BLaER1 (cell line): Measurements from ENCODE around the gene RASL10B.

Experiments
- H3K27ac ChIP-seq: shearing (Covaris generic); formaldehyde crosslinking; 2 replicates; pipeline ENCODE4 v1.8.1; 2022
- H3K27me3 ChIP-seq: shearing (Covaris generic); formaldehyde crosslinking; 2 replicates; pipeline ENCODE4 v1.8.1; 2022
- H3K36me3 ChIP-seq: shearing (Covaris generic); formaldehyde crosslinking; 2 replicates; pipeline ENCODE4 v1.8.1; 2022
- H3K4me1 ChIP-seq: shearing (Covaris generic); formaldehyde crosslinking; 2 replicates; pipeline ENCODE4 v1.8.1; 2022
- H3K4me2 ChIP-seq: shearing (Covaris generic); formaldehyde crosslinking; 2 replicates; pipeline ENCODE4 v1.8.1; 2022
- H3K4me3 ChIP-seq: shearing (Covaris generic); formaldehyde crosslinking; 2 replicates; pipeline ENCODE4 v1.8.1; 2022
- H3K9ac ChIP-seq: shearing (Covaris generic); formaldehyde crosslinking; 2 replicates; pipeline ENCODE4 v1.8.1; 2022
- H3K9me3 ChIP-seq: shearing (Covaris generic); formaldehyde crosslinking; 2 replicates; pipeline ENCODE4 v1.8.1; 2022
- H4K20me1 ChIP-seq: shearing (Covaris generic); formaldehyde crosslinking; 2 replicates; pipeline ENCODE4 v1.8.1; 2022
- Cebpa-rat ChIP-seq: shearing (Covaris generic); IDR thresholded peaks from 2 replicates; pipeline ENCODE4 v1.8.1; 2022

Gene RASL10B

GRCh38 chr17:35773129-35773528 lies 41.7 kb downstream of the RASL10B start:
- H3K36me3 ChIP-seq: no peaks in the 10 kb centered on the region
- H3K4me1 ChIP-seq: peaks cover 43% of the 10 kb centered on the region
- no peaks in the 10 kb centered on the region for H3K9me3 ChIP-seq
- peak overlapping the region; percentile 32; the same call in 1 of the 2 replicates for H3K4me3 ChIP-seq
- H4K20me1 ChIP-seq: no peaks in the 10 kb centered on the region
- peak overlapping the region; percentile 71 for H3K9ac ChIP-seq
- H3K27ac ChIP-seq: peak overlapping the region; percentile 86
- TF ChIP-seq Cebpa-rat: no peak
- peak overlapping the region; percentile 85 for H3K4me2 ChIP-seq
- no peaks in the 10 kb centered on the region for H3K27me3 ChIP-seq

- H3K27ac ChIP-seq: peak overlapping the region; percentile 86
- no peaks in the 10 kb centered on the region for H3K36me3 ChIP-seq
- no peaks in the 10 kb centered on the region for H3K27me3 ChIP-seq
- H3K9ac ChIP-seq: peak overlapping the region; percentile 71
- H3K4me3 ChIP-seq: peak overlapping the region; percentile 32; the same call in 1 of the 2 replicates
- peak overlapping the region; percentile 85 for H3K4me2 ChIP-seq
- peaks cover 43% of the 10 kb centered on the region for H3K4me1 ChIP-seq
- H3K9me3 ChIP-seq: no peaks in the 10 kb centered on the region
- no peak for TF ChIP-seq Cebpa-rat
- no peaks in the 10 kb centered on the region for H4K20me1 ChIP-seq
Measured at GRCh38 chr17:35773679-35774425, 42.4 kb downstream of the RASL10B start.

GRCh38 chr17:35774499-35774898 lies 43.1 kb downstream of the RASL10B start:
- Histone ChIP-seq H3K36me3 (no peaks in the 10 kb centered on the region), H4K20me1 (no peaks in the 10 kb centered on the region), H3K9ac (peak overlapping the region; percentile 71), H3K4me3 (0 out of 2 replicates have a peak overlapping the region, but pooled peaks have one; percentile 15), H3K27me3 (no peaks in the 10 kb centered on the region), H3K4me1 (peaks cover 43% of the 10 kb centered on the region), H3K27ac (peak overlapping the region; percentile 86), H3K4me2 (peak overlapping the region; percentile 85), H3K9me3 (no peaks in the 10 kb centered on the region)
- no peak for TF ChIP-seq Cebpa-rat

GRCh38 chr17:35775039-35775438 lies 43.6 kb downstream of the RASL10B start:
- Histone ChIP-seq H3K36me3 (no peaks in the 10 kb centered on the region), H3K9me3 (no peaks in the 10 kb centered on the region), H3K27me3 (no peaks in the 10 kb centered on the region), H3K9ac (no peak overlapping the region), H4K20me1 (no peaks in the 10 kb centered on the region), H3K27ac (peak overlapping the region; percentile 86; the same call in 1 of the 2 replicates), H3K4me3 (no peak overlapping the region), H3K4me2 (peak overlapping the region; percentile 85), H3K4me1 (peaks cover 43% of the 10 kb centered on the region)
- no peak for TF ChIP-seq Cebpa-rat

- no peaks in the 10 kb centered on the region for H4K20me1 ChIP-seq
- H3K9ac ChIP-seq: no peak overlapping the region
- H3K4me1 ChIP-seq: peaks cover 43% of the 10 kb centered on the region
- no peaks in the 10 kb centered on the region for H3K9me3 ChIP-seq
- H3K4me3 ChIP-seq: no peak overlapping the region
- H3K27me3 ChIP-seq: no peaks in the 10 kb centered on the region
- no peaks in the 10 kb centered on the region for H3K36me3 ChIP-seq
- peak overlapping the region; percentile 85 for H3K4me2 ChIP-seq
- TF ChIP-seq Cebpa-rat: no peak
- H3K27ac ChIP-seq: no peak overlapping the region; the same call in 1 of the 2 replicates
Measured at GRCh38 chr17:35775583-35775982, 44.1 kb downstream of the RASL10B start.

- Histone ChIP-seq H3K27ac (no peak overlapping the region), H3K27me3 (no peaks in the 10 kb centered on the region), H3K4me1 (peaks cover 21% of the 10 kb centered on the region), H3K9ac (no peak overlapping the region), H3K4me3 (no peak overlapping the region), H4K20me1 (no peaks in the 10 kb centered on the region), H3K36me3 (no peaks in the 10 kb centered on the region), H3K4me2 (no peak overlapping the region), H3K9me3 (no peaks in the 10 kb centered on the region)
- no peak for TF ChIP-seq Cebpa-rat
Measured at GRCh38 chr17:35778641-35779196, 47.3 kb downstream of the RASL10B start.

GRCh38 chr17:35780950-35781349 lies 49.5 kb downstream of the RASL10B start:
- Histone ChIP-seq H3K4me3 (no peak overlapping the region), H3K27ac (no peak overlapping the region)

GRCh38 chr17:35784895-35785294 lies 53.5 kb downstream of the RASL10B start:
- TF ChIP-seq Cebpa-rat: no peak
- Histone ChIP-seq H3K27ac (no peak overlapping the region), H3K4me3 (no peak overlapping the region), H3K4me2 (no peak overlapping the region), H3K27me3 (no peaks in the 10 kb centered on the region), H3K9ac (no peak overlapping the region), H3K4me1 (no peaks in the 10 kb centered on the region), H4K20me1 (no peaks in the 10 kb centered on the region), H3K36me3 (no peaks in the 10 kb centered on the region), H3K9me3 (no peaks in the 10 kb centered on the region)

More at GRCh38 chr17:35780950-35781349, 49.5 kb downstream of the RASL10B start:
- TF ChIP-seq Cebpa-rat: no peak
- no peak overlapping the region for H3K4me2 ChIP-seq
- no peaks in the 10 kb centered on the region for H3K36me3 ChIP-seq
- H4K20me1 ChIP-seq: no peaks in the 10 kb centered on the region
- H3K4me1 ChIP-seq: no peaks in the 10 kb centered on the region
- H3K27me3 ChIP-seq: no peaks in the 10 kb centered on the region
- H3K9ac ChIP-seq: no peak overlapping the region
- H3K9me3 ChIP-seq: no peaks in the 10 kb centered on the region

GRCh38 chr17:35786941-35787432 lies 55.5 kb downstream of the RASL10B start:
- Histone ChIP-seq H3K27me3 (no peaks in the 10 kb centered on the region), H3K9ac (no peak overlapping the region), H3K9me3 (no peaks in the 10 kb centered on the region), H3K27ac (no peak overlapping the region), H3K4me1 (no peaks in the 10 kb centered on the region), H4K20me1 (no peaks in the 10 kb centered on the region), H3K4me2 (no peak overlapping the region), H3K36me3 (no peaks in the 10 kb centered on the region), H3K4me3 (no peak overlapping the region)
- TF ChIP-seq Cebpa-rat: no peak
